ENCODE data around the gene OXT.

- TF ChIP-seq EZH2 (IDR thresholded peaks at IDR 0.05; ENCODE audit: borderline replicate concordance, insufficient read depth, low read depth, low read length, poor library complexity, severe bottlenecking): peak; percentile 87
- no peak for TF ChIP-seq CTCF (IDR thresholded peaks at IDR 0.05)
Observed at GRCh38 chr20:3082306-3082951, 11.0 kb downstream of the OXT start.

Data from B cell (primary cell).